HepG2 (cell line): ENCODE results near the gene P2RX5. TPM values are rescaled to one million over a fixed set of nuclear protein-coding genes. Genes with fewer than 3 reads are reported as not detected.
A peak's percentile ranks its signal among the peaks of the same experiment; 100 is the strongest.

Experiments
- BRCA1 ChIP-seq: sonication (generic); formaldehyde crosslinking; IDR thresholded peaks from 2 replicates; pipeline ENCODE4 v1.4.0; 2020; ENCODE audit warnings: missing genetic modification reagents
- CBX5 ChIP-seq: sonication (generic); formaldehyde crosslinking; IDR thresholded peaks from 2 replicates; pipeline ENCODE4 v1.4.0; 2020; ENCODE audit warnings: missing genetic modification reagents, borderline replicate concordance
- CCAR2 ChIP-seq: fragments of 200-400 bp; formaldehyde crosslinking; optimal IDR thresholded peaks from 2 replicates; pipeline ENCODE3; 2018; ENCODE audit warnings: low read depth, mild to moderate bottlenecking, low read length, moderate library complexity
- CHCHD3 ChIP-seq: sonication (generic); formaldehyde crosslinking; IDR thresholded peaks from 2 replicates; pipeline ENCODE4 v1.8.0; 2022; ENCODE audit warnings: mild to moderate bottlenecking, missing genetic modification reagents, moderate library complexity
- GATA4 ChIP-seq: sonication (generic); IDR thresholded peaks from 2 replicates; pipeline ENCODE4 v1.6.1; 2016; ENCODE audit warnings: antibody characterized with exemption, low read depth, borderline replicate concordance
- GPN1 ChIP-seq: sonication (generic); formaldehyde crosslinking; IDR thresholded peaks from 2 replicates; pipeline ENCODE4 v1.5.1; 2020; ENCODE audit warnings: missing genetic modification reagents, borderline replicate concordance
- NCOA2 ChIP-seq: sonication (generic); formaldehyde crosslinking; IDR thresholded peaks from 2 replicates; pipeline ENCODE4 v1.8.0; 2022; ENCODE audit warnings: inconsistent platforms
- RARG ChIP-seq: sonication (generic); formaldehyde crosslinking; IDR thresholded peaks from 2 replicates; pipeline ENCODE4 v1.4.0; 2020; ENCODE audit warnings: low read depth, mild to moderate bottlenecking, missing genetic modification reagents
- REST ChIP-seq, 2 experiments: IDR thresholded peaks; 2 replicates each; pipeline ENCODE4 v1.6.1; 2011 to 2012; ENCODE audit warnings: low read length in 2 of 2, borderline replicate concordance in 1 of 2, low read depth in 1 of 2, mild to moderate bottlenecking in 1 of 2, moderate library complexity in 1 of 2
- SIN3A ChIP-seq: IDR thresholded peaks from 2 replicates; pipeline ENCODE4 v1.6.1; 2011; ENCODE audit warnings: low read depth, mild to moderate bottlenecking, control low read depth, low read length, borderline replicate concordance
- TBP ChIP-seq: sonication (generic); formaldehyde crosslinking; IDR thresholded peaks from 2 replicates; pipeline ENCODE4 v1.5.0; 2020; ENCODE audit warnings: missing genetic modification reagents
- THAP9 ChIP-seq: sonication (generic); formaldehyde crosslinking; IDR thresholded peaks from 2 replicates; pipeline ENCODE4; 2020; ENCODE audit warnings: missing genetic modification reagents, mild to moderate bottlenecking, borderline replicate concordance
- TIGD3 ChIP-seq: sonication (generic); formaldehyde crosslinking; IDR thresholded peaks from 2 replicates; pipeline ENCODE4 v1.5.1; 2020; ENCODE audit warnings: mild to moderate bottlenecking, missing genetic modification reagents, borderline replicate concordance
- ZNF549 ChIP-seq: sonication (generic); formaldehyde crosslinking; IDR thresholded peaks from 2 replicates; pipeline ENCODE4 v1.5.0; 2020; ENCODE audit warnings: missing genetic modification reagents
- ZNF678 ChIP-seq: sonication (generic); formaldehyde crosslinking; IDR thresholded peaks from 2 replicates; pipeline ENCODE4 v1.4.0; 2020; ENCODE audit warnings: mild to moderate bottlenecking, missing genetic modification reagents
- ZSCAN21 ChIP-seq: sonication (generic); formaldehyde crosslinking; IDR thresholded peaks from 2 replicates; pipeline ENCODE4 v1.8.0; 2022; ENCODE audit warnings: mild to moderate bottlenecking, missing genetic modification reagents, moderate library complexity, borderline replicate concordance
- polyA plus RNA-seq, 8 experiments: library from polyadenylated mRNA; depleted of rRNA in 3 of 8; stranded (reverse) in 7 of 8; unstranded in 1 of 8; fragments of >200 nt; fragmentation: Illumina TruSeq in 4 of 8; extraction: Trizol in 4 of 8; gene quantifications; 2 replicates each; pipeline versions ENCODE4 v1.2.1 to v1.2.3, GENCODE V29; 2011 to 2016; ENCODE audit warnings: low read depth in 4 of 8, missing spikeins in 1 of 8, mixed read lengths in 1 of 8; ENCODE audit not compliant: insufficient read depth in 1 of 8
- total RNA-seq, 5 experiments: library from RNA; depleted of rRNA; stranded (reverse); fragments of >200 nt; fragmentation: Illumina TruSeq; extraction: Trizol; gene quantifications; 2 replicates each; pipeline ENCODE4 v1.2.3, GENCODE V29; 2016; ENCODE audit warnings: low read depth in 1 of 5

P2RX5 gene
- total and polyA plus RNA-seq, 2 of the 13 experiments (the other 11 are each of a cell fraction or from before 2014, with no cell fraction given): 0.95 to 1.7 TPM

- TF ChIP-seq GATA4 (peak; percentile 58; the same call in 1 of the 2 replicates), CBX5 (no peak; the same call in 1 of the 2 replicates), TBP (no peak), THAP9 (CRISPR knock-in tag) (peak; percentile 54; the same call in 1 of the 2 replicates), ZSCAN21 (CRISPR knock-in tag) (peak; percentile 80), REST (IDR thresholded peaks at IDR 0.05; ENCODE audit: borderline replicate concordance in 1 of 2, low read depth in 1 of 2, low read length in 2 of 2) (peak in 1 of 2 experiments; percentile 32; a peak in 1 of 4 replicates), CCAR2 (no peak), TIGD3 (CRISPR knock-in tag) (no peak), RARG (CRISPR knock-in tag) (no peak), CHCHD3 (CRISPR knock-in tag) (no peak), BRCA1 (CRISPR knock-in tag) (no peak), GPN1 (CRISPR knock-in tag) (0 out of 2 replicates have a peak, but pooled peaks have one; percentile 31), NCOA2 (CRISPR knock-in tag) (peak; percentile 9; the same call in 1 of the 2 replicates), SIN3A (peak; percentile 79; the same call in 1 of the 2 replicates), ZNF678 (CRISPR knock-in tag) (no peak), ZNF549 (CRISPR knock-in tag) (no peak)
These were observed 59.6 kb downstream of the P2RX5 start, which contains the start of the genes CTNS and SHPK (continued) for GRCh38 chr17:3636154-3636907.
